D721Med (cell line): ENCODE results near the gene TM4SF20.

Experiments used
- DNase-seq: peaks from one replicate; pipeline ENCODE4 v3.0.0; 2011; ENCODE audit warnings: low spot score; ENCODE audit not compliant: insufficient read length
- FAIRE-seq: peaks from 2 replicates; lab custom pipeline; 2011; peaks lifted over from hg19 to GRCh38; lab: Jason Lieb, UNC
- CTCF ChIP-seq: IDR thresholded peaks from 2 replicates; pipeline ENCODE4 v1.5.1; 2012; ENCODE audit warnings: mild to moderate bottlenecking, control low read depth; ENCODE audit not compliant: insufficient read depth; ENCODE audit errors: missing control alignments

TM4SF20 gene

DNA sequence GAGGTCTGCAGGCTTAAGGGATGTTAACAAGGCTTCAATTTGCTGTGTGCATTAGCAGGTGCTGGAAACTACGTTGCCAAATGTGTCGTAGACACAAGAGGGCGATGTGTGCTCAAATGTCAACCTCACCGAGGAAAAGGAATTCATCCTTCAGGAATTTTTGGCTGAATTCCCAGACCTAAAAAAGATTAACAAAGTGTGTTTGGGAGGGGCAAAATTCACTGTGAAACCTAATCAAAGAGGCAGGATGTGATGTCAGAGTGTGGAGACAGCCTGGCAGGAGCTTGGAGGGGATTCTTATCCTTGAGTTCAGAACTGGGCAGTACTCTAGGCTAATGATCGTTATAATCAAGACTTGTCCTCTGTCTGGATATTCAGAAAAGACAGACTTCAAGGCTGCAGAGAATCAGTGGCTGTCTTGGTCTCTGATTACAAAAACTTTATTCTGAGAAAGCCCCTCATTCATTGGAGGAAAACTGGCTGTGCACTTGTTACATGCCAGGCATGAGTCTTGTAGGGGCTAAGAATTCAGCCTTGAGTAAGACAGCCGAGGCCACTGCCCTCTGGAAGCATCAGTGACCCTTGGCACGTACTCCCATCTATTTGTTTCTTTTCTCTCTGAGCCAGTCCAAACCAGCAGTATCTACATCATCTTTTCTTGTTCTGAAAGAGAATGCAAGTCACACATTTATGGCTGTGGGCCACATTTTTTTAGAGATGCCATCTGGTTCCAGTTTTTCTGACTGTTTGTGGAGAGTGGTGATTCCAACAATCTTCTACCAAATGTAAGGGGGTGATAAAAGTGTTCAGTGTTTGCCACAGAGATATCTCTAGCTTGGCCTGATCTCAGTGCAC lies 27.3 kb upstream of the TM4SF20 start:
- TF ChIP-seq CTCF: peak; percentile 83
- peak; percentile 46 for DNase-seq
- FAIRE-seq: no peak

- FAIRE-seq: no peak
- no peak for DNase-seq
- TF ChIP-seq CTCF: no peak
Observed at GRCh38 chr2:227404585-227405271, 25.6 kb upstream of the TM4SF20 start.

DNA sequence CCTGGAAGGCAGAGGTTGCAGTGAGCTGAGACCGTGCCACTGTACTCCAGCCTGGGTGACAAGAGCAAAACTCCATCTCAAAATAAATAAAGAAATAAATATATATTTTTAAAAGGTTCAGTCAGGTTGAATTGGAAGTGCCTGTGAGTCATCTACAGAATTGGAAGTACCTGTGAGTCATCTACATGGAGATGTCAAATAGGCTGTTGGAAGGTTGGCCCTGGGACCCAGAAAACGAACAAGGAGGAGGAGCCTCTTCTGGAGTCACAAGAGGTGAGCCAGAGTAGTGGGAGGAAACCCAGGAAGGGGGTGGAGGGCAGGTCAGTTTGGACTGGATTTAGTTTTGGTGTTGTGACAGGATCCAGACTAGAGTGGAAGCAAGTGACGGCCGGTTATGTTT lies 23.9 kb upstream of the TM4SF20 start:
- FAIRE-seq (no peak), DNase-seq (no peak)
- TF ChIP-seq CTCF: no peak

DNA sequence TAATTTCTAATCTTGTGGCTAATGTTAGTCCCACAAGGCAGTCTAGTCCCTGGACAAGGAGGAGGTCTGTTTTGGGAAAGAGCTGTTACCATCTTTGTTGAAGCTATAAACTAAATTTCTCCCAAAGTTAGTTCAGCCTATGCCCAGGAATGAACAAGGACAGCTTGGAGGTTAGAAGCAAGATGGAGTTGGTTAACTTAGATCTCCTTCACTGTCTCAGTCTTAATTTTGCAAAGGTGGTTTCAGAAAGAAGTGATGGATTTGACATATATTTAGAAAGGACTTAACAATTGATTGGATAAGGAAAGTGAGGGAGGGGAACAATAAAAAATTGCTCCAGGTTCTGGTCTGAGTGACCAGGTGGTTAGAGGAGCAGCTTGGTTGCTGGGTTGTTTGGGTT lies 23.2 kb upstream of the TM4SF20 start:
- no peak for TF ChIP-seq CTCF
- DNase-seq (no peak), FAIRE-seq (no peak)

GRCh38 chr2:227401550-227401949 lies 22.4 kb upstream of the TM4SF20 start:
- TF ChIP-seq CTCF: no peak
- FAIRE-seq (no peak), DNase-seq (no peak)

GRCh38 chr2:227398684-227399670 lies 19.9 kb upstream of the TM4SF20 start:
- no peak for TF ChIP-seq CTCF
- DNase-seq: no peak
- no peak for FAIRE-seq
